GM12891 (cell line): Measurements from ENCODE around the gene LRMDA.

Source experiments
- POLR2A ChIP-seq: IDR thresholded peaks from 2 replicates; pipeline ENCODE4 v1.6.1; 2011; ENCODE audit warnings: low read depth, low read length, control low read depth
- POLR2AphosphoS5 ChIP-seq: IDR thresholded peaks from 2 replicates; pipeline ENCODE4 v1.6.1; 2011; ENCODE audit warnings: low read depth, low read length, control low read depth
- SPI1 ChIP-seq: IDR thresholded peaks from 2 replicates; pipeline ENCODE4 v1.6.1; 2011; ENCODE audit warnings: low read depth, low read length, control low read depth

- TF ChIP-seq POLR2AphosphoS5 (no peak), SPI1 (no peak), POLR2A (no peak)
Measured at GRCh38 chr10:75761289-75761688, 329.9 kb downstream of the LRMDA start.
